ENCODE measurements around the gene ZNF865. TPM values are rescaled to one million over a fixed set of nuclear protein-coding genes. Genes with fewer than 3 reads are reported as not detected.

The ZNF865 gene
- total and polyA plus RNA-seq, 8 donors = 1.3 to 60.5 (median 6.6) TPM

GRCh38 chr19:55602104-55603001 is 3.1 kb upstream of the ZNF865 start:
- 89 to 94% (median 92%) methylated on average over 11 to 60 of the region's 60 CpGs for WGBS, 5 donors
- TF ChIP-seq POLR2AphosphoS5 (IDR thresholded peaks at IDR 0.05) = no peak
- no peak for TF ChIP-seq CTCF (IDR thresholded peaks at IDR 0.05)
- no peak for TF ChIP-seq EP300 (IDR thresholded peaks at IDR 0.05)
- no peak for TF ChIP-seq POLR2A (IDR thresholded peaks at IDR 0.05)
- Histone ChIP-seq H3K4me1 (peaks cover 27 to 72% (median 61%) of the 10 kb centered on the region in 4 donors), H3K27me3 (no peaks in the 10 kb centered on the region), H3K27ac (peak overlapping the region in 2 of 5 donors; percentile 98 to 99), H3K36me3 (peaks cover 3 to 24% (median 18%) of the 10 kb centered on the region in 4 donors), H3K9me3 (no peaks in the 10 kb centered on the region), H3K4me3 (peak overlapping the region in 1 of 4 donors; percentile 81)
- intact Hi-C loops (cut with DNase I; ENCODE audit: low total_unique reads) = no loop called here
- DNase-seq = no peak

GRCh38 chr19:55603115-55603514 is 2.3 kb upstream of the ZNF865 start:
- Histone ChIP-seq H3K9me3 (no peaks in the 10 kb centered on the region), H3K27me3 (no peaks in the 10 kb centered on the region), H3K36me3 (peaks cover 0 to 23% (median 13%) of the 10 kb centered on the region in 4 donors), H3K27ac (peak overlapping the region in 2 of 5 donors; percentile 13 to 32), H3K4me3 (no peak overlapping the region), H3K4me1 (peaks cover 27 to 76% (median 64%) of the 10 kb centered on the region in 4 donors)
- TF ChIP-seq POLR2A (IDR thresholded peaks at IDR 0.05) (no peak), EP300 (IDR thresholded peaks at IDR 0.05) (no peak), CTCF (IDR thresholded peaks at IDR 0.05) (no peak), POLR2AphosphoS5 (IDR thresholded peaks at IDR 0.05) (no peak)
- WGBS, 5 donors = 82 to 92% (median 85%) methylated on average over 19 to 21 of the region's 21 CpGs
- intact Hi-C loops (cut with DNase I; ENCODE audit: low total_unique reads) = no loop called here
- DNase-seq = no peak

GRCh38 chr19:55603581-55604292 is 1.7 kb upstream of the ZNF865 start:
- H3K9me3 ChIP-seq = no peaks in the 10 kb centered on the region
- WGBS, 5 donors = 57 to 72% (median 66%) methylated on average over 22 of the region's 22 CpGs

More at GRCh38 chr19:55603581-55604292, 1.7 kb upstream of the ZNF865 start:
- no peak for TF ChIP-seq CTCF (IDR thresholded peaks at IDR 0.05)
- TF ChIP-seq EP300 (IDR thresholded peaks at IDR 0.05) = no peak
- TF ChIP-seq POLR2A (IDR thresholded peaks at IDR 0.05) = no peak
- no peak for TF ChIP-seq POLR2AphosphoS5 (IDR thresholded peaks at IDR 0.05)
- Histone ChIP-seq H3K27ac (peak overlapping the region in 4 of 5 donors; percentile 94 to 98 (median 96)), H3K27me3 (no peaks in the 10 kb centered on the region), H3K36me3 (peaks cover 0 to 25% (median 13%) of the 10 kb centered on the region in 4 donors), H3K4me3 (peak overlapping the region in 1 of 4 donors; percentile 79), H3K4me1 (peaks cover 27 to 76% (median 64%) of the 10 kb centered on the region in 4 donors)
- intact Hi-C loops (cut with DNase I; ENCODE audit: low total_unique reads) = no loop called here
- DNase-seq = no peak
